ENCODE results near the gene DCD.
"Not testable (repeated sequence)": the region's sequence is repeated elsewhere in the genome, so short reads cannot be mapped to it uniquely, and the experiment has no call there.

Gene DCD

DNA sequence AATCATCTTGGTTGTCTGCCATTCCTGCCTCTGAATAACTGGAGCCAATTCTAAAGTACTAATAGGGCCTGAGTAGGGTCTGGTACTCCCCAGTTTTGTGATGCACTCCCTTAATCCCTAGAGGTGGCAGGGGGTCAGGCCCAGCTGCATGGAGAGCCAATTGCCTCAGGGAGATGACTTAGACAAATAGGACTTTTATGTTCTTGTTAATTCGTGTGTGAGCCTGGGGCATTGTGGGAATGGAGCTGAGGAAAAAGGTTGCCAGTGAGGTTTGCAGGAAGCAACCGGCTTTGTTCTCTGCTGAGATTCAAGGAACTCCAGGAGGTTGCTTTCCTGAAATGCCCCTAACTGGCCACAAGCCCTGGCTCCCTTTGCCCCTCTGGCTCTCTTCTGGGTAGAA, 6.8 kb upstream of the DCD start:
- no peak for DNase-seq (ENCODE audit: low read depth in 2 of 2, low spot score in 1 of 2)

DNA sequence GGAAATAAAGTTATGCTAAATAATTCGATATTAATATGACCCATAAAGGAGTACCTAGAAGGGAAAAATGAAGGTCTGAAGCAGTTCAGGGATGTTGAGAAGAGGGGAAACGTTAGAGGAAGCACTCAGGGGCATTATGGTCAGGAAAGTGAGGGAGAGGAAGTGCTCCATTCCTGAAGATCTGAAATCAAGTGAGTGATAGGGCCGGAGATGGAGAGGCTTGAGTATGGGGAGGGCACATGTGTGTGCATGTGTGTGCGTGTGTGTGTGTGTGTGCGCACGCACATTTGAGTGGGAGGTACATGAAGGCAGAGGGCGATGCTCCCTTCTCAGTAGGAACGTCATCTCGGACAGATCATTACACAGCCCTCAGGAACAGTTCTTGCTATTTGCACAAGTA, 4.9 kb upstream of the DCD start:
- no peak for DNase-seq (ENCODE audit: low read depth in 2 of 2, low spot score in 1 of 2)

DNA sequence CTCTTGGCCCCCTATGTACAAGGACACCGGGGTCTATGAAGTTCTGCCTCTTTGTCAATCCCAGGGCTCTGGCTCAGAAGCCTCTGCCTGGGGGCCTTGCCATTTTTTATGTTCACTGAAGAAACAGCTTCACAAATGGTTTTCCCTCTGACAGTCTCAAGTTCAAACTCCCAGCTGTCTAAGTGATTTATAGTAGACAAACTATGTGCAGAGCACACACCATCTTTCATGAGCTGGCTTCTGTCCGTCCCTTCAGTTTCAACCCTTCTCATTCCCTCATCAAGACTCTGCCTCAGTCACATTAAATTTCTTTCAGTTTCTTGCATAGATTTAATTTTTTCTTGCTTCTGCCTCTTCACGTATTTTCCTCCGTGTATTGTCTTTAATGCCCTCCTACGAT, 2.7 kb upstream of the DCD start:
- no peak for DNase-seq (ENCODE audit: low read depth in 2 of 2, low spot score in 1 of 2)

DNA sequence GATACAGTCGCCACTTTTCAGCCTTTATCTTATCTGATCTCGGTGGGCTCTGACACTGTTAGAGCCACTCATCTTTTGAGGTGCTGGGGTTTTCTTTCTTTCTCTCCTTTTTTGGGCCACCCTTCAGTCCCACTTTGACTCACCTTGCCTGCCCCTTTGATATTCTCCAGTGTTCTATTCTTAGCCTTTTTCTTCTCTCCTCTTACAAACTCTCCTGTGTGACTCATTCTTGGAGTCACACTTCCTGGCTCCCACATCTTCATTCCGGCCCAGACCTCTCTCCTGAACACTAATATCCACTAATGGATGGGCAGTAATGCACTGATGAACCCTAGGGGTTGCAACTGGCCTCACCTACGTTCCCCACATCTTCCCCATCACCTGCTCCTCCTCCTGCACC, 2.2 kb upstream of the DCD start:
- DNase-seq (ENCODE audit: low read depth in 2 of 2, low spot score in 1 of 2), result no peak

DNA sequence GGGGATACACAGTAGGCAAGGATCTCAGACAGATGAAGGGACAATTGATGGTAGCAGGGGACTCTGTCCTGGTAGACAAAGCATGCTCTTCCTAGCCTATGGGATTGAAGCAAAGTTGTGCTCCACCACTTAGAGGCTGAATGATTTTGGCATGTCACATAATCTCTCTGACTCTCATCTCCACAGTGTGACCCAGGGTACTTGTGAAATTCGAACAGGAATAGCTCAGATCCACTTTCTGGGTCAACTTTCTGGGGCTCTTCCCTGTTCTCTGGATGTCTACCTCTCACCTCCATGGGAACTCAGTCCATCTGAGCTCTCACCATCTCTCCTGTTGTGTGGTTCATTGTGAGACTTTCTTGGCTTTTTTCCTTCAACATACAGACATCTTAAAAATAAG, 1.7 kb upstream of the DCD start:
- DNase-seq (ENCODE audit: low read depth in 2 of 2, low spot score in 1 of 2), result no peak

DNA sequence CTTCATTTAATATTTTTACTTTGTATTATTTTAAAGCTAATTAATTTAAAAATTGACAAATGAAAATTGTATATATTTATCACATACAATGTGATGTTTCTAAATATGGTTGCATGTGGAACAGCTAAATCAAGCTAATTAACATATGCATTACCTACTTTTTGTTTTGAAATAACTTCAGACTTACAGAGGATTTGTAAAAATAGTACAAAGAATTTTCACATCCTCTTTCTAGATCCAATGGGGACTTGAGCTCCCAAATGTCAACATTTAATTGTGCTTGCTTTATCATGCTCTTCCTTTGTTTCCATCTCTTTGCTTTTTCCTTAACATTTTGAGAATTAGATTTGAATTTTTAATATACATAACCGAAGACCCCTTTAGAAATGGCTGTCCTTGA, 6.6 kb downstream of the DCD start:
- no peak for DNase-seq (ENCODE audit: low read depth in 2 of 2, low spot score in 1 of 2)

DNA sequence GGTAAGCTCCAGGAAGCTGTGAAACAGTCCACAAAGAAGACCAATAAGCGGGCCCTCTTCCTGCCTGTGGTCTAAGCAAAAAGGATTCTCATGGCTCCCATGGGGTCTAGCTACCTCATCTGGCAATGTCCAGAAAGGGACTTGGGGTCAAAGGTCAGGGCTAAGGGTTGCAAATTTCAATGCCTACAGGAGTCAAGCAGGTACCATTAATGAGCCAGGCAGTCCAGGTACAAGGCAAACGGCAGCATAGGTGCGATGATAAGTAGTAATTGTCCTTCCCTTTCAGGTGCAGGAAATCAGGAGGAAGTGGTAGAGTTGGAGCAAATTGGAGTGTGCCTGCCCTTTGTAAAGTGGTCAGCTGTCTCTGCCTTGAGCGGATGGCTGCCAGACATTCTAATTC, 7.1 kb downstream of the DCD start:
- DNase-seq (ENCODE audit: low read depth in 2 of 2, low spot score in 1 of 2), result no peak

DNA sequence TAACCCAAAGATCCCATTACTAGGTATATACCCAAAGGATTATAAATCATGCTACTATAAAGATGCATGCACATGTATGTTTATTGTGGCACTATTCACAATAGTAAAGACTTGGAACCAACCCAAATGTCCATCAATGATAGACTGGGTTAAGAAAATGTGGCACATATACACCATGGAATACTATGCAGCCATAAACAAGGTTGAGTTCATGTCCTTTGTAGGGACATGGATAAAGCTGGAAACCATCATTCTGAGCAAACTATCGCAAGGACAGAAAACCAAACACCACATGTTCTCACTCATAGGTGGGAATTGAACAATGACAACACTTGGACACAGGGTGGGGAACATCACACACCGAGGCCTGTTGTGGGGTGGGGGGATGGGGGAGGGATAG, 9.1 kb downstream of the DCD start:
- not testable (repeated sequence) for DNase-seq (ENCODE audit: low read depth in 2 of 2, low spot score in 1 of 2)

DNA sequence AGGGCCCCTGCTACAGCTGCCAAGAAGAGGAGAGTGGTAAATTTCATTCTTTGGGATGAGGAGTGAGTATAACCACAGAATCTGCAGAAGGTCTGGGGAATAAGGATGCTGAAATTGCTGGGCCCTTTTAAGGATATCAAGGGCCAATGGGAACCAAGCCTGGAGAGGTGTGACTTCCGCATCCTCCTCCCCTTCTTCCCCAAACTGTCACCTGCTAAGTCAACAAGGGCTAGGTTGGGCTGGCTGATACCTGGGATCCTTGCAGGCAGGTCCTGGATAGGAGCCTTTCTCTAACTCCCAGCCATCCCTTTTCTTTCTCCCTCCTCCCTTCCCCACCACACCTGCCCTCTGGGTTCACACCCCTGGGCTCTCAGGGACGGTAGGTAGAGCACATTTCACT, 13.4 kb downstream of the DCD start, which contains the start of gene LACRT:
Gene LACRT, minus strand, starts transcription at position 101 of the 400 bp plus-strand sequence. Its CDS starts 54 bp downstream, at position 47.
- no peak for DNase-seq (ENCODE audit: low read depth in 2 of 2, low spot score in 1 of 2)

DNA sequence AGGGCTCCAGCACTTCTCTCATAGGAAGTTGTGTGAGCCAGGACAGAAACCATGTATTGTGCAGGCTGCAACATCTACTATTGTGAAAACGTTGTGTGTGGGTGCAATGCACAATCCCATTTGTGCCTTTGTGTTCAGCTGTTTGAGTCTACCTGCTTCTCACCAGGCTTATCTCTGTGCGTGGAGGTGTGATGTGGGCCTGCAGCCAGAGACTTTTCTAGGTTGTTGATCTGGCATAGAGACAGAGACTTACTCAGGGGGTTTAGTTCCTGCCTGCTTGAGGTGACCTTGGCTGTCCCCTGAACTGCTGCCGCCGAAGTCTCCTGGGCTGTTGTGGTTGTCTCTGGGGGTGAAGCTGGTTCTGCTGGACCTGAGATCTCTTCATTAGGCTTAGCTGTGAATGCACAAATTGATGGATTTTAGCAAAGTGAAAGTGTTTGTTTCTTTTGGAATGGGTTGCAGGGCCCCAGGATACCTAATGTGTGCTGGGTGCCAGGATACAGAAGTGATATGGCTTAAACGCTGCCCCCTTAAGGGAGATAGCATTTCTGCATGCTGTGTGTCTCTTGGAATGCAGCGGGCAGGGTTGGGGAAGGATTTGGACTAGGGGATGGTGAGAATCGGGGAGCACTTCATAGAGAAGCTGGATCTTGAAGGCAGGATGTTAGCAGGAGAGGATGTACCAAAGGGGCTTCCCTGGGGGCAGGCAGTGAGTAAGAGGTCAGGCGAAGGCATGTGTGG, 16.0 kb downstream of the DCD start:
- DNase-seq (ENCODE audit: low read depth in 2 of 2, low spot score in 1 of 2), result no peak

DNA sequence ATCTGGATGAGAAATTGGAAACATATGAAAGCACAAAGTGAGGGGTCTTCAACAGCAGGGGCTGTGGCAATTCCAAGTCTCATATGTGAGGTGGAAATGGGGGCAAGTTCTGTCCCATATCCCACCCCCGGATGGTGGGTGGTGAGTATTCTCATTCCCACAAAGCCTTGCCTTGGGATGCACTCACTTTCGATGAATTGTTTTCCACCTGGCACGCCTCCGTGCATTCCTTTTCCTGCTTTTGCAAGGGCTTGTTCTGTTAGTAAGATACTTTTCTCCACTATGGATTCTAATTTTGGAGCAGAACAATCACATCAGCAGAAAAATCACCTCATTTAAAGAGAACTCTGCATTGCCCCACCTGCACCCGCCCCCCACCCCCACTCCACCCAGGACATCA, 16.6 kb downstream of the DCD start:
- no peak for DNase-seq (ENCODE audit: low read depth in 2 of 2, low spot score in 1 of 2)

DNA sequence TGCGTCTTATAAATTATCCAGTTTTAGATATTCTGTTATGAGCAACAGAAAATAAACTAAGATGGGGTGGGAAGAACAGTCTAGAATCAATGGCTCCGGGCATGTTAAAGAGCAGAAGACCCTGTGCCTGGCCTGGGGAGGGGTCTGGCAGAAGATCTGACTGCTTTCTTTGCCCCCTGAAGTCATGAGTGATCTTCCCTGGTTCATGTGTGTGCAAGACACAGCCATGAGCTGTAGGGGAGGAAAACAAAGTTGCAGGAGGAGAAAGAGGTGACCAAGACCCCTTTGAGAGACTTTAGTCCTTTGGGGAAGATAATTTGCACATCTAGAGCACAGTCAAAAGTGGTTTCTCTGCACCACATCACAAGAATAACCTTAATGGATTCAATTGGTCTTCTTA, 18.2 kb downstream of the DCD start:
- no peak for DNase-seq (ENCODE audit: low read depth in 2 of 2, low spot score in 1 of 2)

DNA sequence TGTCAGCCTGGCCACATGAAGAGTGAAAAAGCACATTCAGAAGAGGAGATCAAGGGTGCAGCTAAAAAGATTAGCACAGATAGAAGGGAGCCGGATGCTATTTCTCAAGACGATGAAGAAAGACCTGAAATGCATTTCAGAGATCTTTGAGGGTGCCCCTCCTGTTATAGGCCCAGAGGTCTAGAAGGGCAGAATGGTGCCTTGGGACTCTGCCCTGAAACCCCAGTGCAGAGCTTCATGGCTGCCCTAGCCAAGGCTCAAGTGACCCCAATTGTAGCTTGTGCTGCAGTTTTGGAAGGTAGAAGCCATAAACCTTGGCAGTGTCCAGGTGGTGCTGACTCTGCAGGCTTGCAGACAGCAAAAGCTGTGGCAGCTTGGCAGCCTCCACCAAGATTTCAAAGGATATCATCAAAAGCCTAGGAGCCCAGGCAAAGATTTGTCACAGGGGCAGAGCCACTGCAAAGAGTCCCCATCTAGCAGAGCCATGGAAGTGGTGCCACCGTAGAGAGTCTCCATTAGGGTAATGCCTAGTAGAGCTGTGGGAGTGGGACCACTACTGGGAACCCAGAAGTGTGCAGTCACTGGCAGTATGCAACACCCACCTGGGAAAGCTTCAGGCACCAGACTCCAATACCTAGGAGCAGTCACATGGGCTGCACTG, 19.8 kb downstream of the DCD start:
- no peak for DNase-seq (ENCODE audit: low read depth in 2 of 2, low spot score in 1 of 2)

DNA sequence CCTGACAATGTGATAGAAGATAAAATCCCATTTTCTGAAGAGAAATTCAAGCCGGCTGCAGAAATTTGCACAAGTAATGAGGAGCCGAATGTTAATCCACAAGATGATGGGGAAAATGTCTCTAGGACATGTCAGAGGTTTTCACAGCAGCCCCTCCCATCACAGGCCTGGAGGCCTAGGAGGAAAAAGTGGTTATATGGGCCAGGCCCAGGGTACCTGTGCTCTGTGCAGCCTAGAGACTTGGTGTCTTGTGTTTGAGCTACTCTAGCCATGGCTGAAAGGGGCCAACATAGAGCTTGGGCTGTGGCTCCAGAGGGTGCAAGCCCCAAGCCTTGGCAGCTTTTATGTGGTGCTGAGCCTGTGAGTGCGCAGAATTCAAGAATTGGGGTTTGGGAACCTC, 20.9 kb downstream of the DCD start:
- no peak for DNase-seq (ENCODE audit: low read depth in 2 of 2, low spot score in 1 of 2)

DNA sequence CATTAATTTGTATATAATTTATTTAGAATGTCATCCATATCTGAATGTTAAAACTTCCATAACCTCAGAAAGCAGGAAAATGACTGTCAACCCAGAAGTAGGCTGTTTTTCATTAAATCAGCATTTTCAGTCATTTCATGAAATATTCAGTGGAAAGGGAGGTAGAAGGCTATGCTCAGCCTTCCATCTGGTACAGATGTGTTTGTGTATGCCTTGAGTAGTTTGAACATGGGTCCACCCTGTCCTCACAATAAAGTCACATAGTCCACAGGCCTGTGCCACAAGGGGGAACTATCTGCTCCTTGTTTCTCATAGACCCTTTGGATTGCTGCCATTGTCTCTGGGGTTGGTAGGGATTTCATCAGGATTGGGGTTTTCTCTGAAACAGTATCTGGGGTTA, 22.6 kb downstream of the DCD start:
- DNase-seq (ENCODE audit: low read depth in 2 of 2, low spot score in 1 of 2), result no peak

DNA sequence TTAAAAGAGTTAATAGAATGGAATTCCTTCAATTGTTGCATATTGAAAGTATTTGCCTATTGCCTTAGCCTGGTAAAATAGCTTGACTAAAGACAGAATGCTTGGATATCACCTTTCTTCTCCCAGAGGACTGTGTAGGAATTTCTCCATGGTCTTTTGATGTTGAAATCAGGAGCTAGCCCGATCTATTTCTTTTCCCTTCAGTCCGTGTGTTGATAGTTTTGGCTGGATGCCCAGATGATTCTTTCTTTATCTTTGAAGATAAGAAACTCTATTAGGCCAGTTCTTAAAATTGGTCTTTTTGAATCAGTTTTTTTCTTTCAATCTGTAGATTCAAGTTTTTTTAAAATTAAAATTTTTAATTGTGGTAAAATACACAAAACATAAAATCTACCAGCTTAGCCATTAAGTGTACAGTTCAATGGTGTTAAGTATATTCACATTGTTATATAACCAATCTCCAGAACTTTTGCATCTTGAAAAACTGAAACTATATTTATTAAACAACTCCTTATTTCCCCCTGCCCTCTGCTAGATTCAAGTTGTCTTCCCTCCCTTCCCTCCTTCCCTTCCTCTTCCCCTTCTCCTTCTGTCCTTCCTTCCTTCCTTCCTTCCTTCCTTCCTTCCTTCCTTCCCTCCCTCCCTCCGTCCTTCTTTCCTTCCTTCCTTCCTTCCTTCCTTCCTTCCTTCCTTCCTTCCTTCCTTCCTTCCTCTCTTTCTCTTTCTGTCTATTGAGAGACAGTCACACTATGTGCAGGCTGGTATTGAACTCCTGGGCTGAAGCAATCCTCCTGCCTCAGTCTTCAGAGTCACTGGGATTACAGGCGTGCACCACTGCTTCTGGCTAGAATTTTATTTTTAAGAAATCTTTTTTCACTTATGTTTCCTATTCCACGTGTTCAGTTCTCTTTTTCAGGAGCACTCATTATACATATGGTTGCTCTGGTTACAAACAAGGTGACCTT, 23.6 kb downstream of the DCD start:
- DNase-seq (ENCODE audit: low read depth in 2 of 2, low spot score in 1 of 2), result no peak

DNA sequence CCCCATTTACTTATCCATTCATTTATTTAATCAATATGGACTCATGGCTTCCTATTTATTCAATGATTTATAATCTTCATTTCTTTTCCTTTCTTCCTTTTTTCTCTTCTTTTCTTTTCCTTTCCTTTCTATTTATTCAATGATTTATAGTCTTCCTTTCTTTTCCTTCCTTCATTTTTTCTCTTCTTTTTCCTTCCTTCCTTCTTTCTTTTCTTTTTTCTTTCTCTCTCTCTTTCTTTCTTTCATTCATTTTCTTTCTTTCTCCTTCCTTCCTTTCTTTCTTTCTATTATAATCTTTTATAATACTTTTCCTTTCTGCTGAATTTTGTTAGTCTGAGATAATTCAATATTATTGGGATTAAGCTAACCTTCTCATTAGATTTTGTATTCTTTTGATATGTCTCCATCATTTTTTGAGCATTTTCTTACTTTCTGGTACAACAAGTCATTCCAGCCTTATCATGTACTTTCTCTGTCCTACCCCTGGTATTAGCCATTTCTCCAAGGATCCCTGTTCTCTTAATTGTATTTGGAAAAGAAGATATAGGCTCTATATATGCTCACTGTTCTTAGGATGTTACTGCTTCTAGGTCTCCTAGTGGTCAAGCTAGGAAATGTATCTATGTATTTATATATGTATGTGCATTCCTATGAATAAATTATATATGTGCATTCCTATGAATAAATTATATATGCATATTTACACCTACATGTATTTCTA, 25.5 kb downstream of the DCD start:
- DNase-seq (ENCODE audit: low read depth in 2 of 2, low spot score in 1 of 2), result no peak

DNA sequence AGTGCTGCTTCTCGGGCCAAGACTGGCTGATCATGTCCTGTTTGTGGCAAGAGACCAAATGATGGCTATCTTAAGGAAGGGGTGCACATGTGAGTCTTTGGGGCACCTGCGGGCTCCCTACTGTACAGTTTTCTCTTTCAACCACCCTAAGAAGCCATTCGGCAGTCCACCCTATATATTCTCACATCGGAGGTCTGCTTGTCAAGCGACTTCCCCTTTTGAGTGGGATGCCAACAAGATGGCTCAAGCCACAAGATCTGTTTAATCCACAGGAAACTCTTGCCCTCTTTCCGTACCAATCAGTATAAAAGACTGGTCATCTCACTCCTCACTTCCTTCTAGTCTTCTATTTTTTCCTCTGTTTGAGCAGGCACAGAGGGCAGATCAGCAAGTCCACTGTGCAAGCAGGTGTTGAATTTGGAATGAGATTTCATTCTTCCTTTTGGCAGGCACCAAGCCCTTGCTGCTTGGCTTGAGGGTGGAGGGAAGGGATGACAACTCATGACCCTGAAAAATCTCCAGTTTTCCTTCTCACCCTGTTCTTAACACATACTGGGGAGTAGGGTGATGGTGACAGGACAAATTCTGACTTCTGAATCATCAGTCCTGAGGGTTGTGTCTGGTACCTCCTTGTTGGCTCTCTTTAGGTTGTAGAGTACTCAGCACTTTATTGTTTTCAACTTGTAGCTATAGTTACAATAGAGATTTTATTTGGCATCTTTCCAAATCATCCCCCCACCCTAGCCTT, 31.1 kb downstream of the DCD start:
- DNase-seq (ENCODE audit: low read depth in 2 of 2, low spot score in 1 of 2), result no peak

DNA sequence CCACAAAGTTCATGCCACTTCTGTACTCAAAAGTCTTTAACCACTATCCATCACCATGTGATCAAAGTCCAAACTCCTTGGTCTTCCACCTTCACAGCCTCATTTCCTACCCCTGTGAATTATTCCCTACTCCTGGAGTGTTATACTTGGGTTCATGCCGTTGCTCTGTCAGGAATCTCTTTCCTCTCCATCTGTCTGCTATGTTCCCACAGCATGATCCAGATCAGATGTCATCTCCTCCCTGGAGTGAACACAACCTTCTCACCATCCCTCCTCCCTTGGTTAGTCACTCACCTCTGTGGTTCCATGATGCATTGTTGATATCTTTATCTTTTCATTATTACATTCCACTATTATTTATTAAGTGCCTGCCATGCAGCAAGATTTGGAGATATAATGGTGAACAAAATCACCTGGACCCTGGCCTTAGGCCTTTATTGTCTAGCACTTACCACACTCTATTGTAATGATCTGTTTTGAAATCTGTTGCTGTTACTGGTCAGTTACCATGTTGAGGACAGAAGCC, 35.9 kb downstream of the DCD start:
- no peak for DNase-seq (ENCODE audit: low read depth in 2 of 2, low spot score in 1 of 2)

DNA sequence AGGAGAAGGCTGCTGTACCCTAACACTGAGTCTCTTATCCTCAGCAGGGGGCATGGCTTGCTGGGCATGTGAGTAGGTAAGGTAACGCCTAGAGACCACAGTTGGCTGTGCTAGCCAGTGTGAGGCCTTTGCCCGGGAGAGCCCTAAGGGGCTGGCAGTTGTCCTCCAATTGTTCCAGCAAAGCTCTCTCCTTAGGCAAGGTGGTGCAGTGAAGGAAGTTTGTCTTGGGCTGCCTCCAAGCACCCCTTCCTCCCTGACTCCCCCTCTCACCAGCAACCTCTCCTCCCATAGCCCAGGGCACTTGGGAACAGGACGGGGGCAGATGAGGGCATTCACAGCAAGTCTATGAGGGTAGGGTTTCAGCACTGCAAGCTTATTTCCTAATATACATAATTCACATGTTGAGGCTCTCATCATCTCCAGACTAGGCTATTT, 36.4 kb downstream of the DCD start:
- no peak for DNase-seq (ENCODE audit: low read depth in 2 of 2, low spot score in 1 of 2)

Measured in stimulated activated CD8-positive, alpha-beta memory T cell treated with anti-CD3 and anti-CD28 coated beads, Interleukin-4, amount 100 ng/mL, for 1 hour (primary cell).